A549 (cell line): ENCODE results near the gene MAP3K5.

Experiments
- CHD2 ChIP-seq: fragments of 150-350 bp; IDR thresholded peaks from 2 replicates; pipeline ENCODE4 v1.6.1; 2014; ENCODE audit warnings: low read length; ENCODE audit not compliant: partially characterized antibody
- CTCF ChIP-seq: fragments of >200 bp; sonication (Bioruptor Twin); formaldehyde crosslinking; IDR thresholded peaks from 3 replicates; pipeline ENCODE4 v1.5.1; 2016
- EP300 ChIP-seq, 2 experiments: fragments of >200 bp; sonication (Bioruptor Twin); formaldehyde crosslinking; IDR thresholded peaks; 2 replicates in 1 of 2; 3 replicates in 1 of 2; pipeline ENCODE4 v1.6.1; 2016 to 2017
- MAFK ChIP-seq: fragments of 450-650 bp; IDR thresholded peaks from 2 replicates; pipeline ENCODE4 v1.6.1; 2014; ENCODE audit not compliant: partially characterized antibody
- POLR2A ChIP-seq: IDR thresholded peaks from 2 replicates; pipeline ENCODE4 v1.6.1; 2012; ENCODE audit warnings: mild to moderate bottlenecking, low read length

GRCh38 chr6:136761227-136761922 is 30.9 kb downstream of the MAP3K5 start:
- TF ChIP-seq POLR2A (no peak), MAFK (no peak), EP300 (IDR thresholded peaks at IDR 0.05) (no peak), CTCF (no peak), CHD2 (no peak)
